Measurements from ENCODE around the gene TMEM62.

The TMEM62 gene

DNA sequence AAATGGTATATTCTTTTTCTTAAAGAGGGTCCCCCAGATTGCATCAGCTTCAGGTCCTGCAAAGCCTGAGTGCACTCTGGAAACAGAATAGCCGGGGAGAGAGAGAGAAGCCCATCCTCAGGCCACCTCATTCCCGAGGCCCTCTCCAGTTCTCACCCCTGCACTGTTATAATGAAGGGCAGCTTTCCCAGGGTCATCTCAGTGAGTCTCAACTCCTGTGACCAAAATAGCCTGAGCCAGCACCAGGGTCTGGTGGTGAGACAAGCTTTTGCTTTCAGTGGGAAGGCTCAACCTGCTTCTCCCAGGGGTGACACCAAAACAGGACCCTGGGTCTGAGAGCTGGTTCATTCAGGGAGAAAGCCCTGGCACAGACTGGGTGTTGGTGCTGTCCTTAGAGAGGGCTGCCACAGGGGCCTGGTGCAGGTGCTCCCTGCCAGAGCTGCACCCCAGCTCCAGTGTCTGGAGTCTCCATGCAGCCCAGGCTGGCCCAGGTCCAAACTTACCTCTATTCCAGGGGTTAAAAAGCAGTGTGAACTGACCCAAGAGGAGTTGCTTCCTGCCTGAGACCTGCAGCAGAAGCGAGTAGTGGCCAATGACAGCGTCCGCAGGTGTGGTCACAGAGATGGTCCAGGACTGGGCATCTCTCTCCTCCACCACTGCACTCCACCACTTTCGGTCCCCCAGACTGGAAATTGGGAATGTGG lies 81.4 kb downstream of the TMEM62 start:
- Histone ChIP-seq H3K79me1 (replicated peaks; ENCODE audit: low read length, poor library complexity, severe bottlenecking) (no peaks in the 10 kb centered on the region), H3K36me3 (ENCODE audit: control insufficient read depth in 1 of 2, insufficient read depth in 2 of 2, low read depth in 1 of 2, low read length in 2 of 2) (no peaks in the 10 kb centered on the region), H2AK5ac (ENCODE audit: low read length, severe bottlenecking) (no peak overlapping the region), H3K23ac (ENCODE audit: low read length in 2 of 2) (no peak overlapping the region), H2BK120ac (ENCODE audit: low read depth, low read length) (no peak overlapping the region), H3K4ac (ENCODE audit: low read depth in 1 of 2, low read length in 2 of 2) (no peak overlapping the region), H3K27me3 (ENCODE audit: control insufficient read depth in 1 of 2, insufficient read depth in 1 of 2, low read length in 2 of 2) (peaks cover 41 to 72% of the 10 kb centered on the region in 2 experiments), H4K91ac (ENCODE audit: low read length) (no peak overlapping the region), H4K8ac (ENCODE audit: low read length) (no peak overlapping the region), H2AFZ (ENCODE audit: low read depth, low read length) (no peak overlapping the region), H3K9ac (ENCODE audit: low read length) (no peak overlapping the region), H2BK15ac (ENCODE audit: low read depth, poor library complexity, severe bottlenecking) (no peak overlapping the region), H3K27ac (ENCODE audit: low read length, poor library complexity, severe bottlenecking) (no peak overlapping the region), H3K18ac (ENCODE audit: low read depth in 1 of 2, low read length in 2 of 2) (no peak overlapping the region), H3K4me1 (ENCODE audit: control insufficient read depth, insufficient read depth, low read depth, low read length) (no peaks in the 10 kb centered on the region), H3K4me2 (ENCODE audit: low read length, poor library complexity, severe bottlenecking) (no peak overlapping the region), H3K9me3 (ENCODE audit: control insufficient read depth, low read length) (no peaks in the 10 kb centered on the region), H3K14ac (ENCODE audit: low read length in 2 of 2) (no peak overlapping the region), H2BK12ac (ENCODE audit: low read length in 2 of 2) (no peak overlapping the region), H3K4me3 (ENCODE audit: insufficient read depth in 1 of 2, low read depth in 1 of 2, low read length in 2 of 2) (no peak overlapping the region), H2BK5ac (ENCODE audit: low read depth, low read length, poor library complexity, severe bottlenecking) (no peak overlapping the region)
- WGBS = 88% methylated on average over 5 of the region's 6 CpGs
- no peak for DNase-seq

GRCh38 chr15:43215961-43216360 lies 82.6 kb downstream of the TMEM62 start:
- Histone ChIP-seq H2AK5ac (ENCODE audit: low read length, severe bottlenecking) (no peak overlapping the region), H2AFZ (ENCODE audit: low read depth, low read length) (no peak overlapping the region), H2BK120ac (ENCODE audit: low read depth, low read length) (no peak overlapping the region), H3K14ac (ENCODE audit: low read length in 2 of 2) (no peak overlapping the region), H3K4ac (ENCODE audit: low read depth in 1 of 2, low read length in 2 of 2) (no peak overlapping the region), H2BK15ac (ENCODE audit: low read depth, poor library complexity, severe bottlenecking) (no peak overlapping the region), H3K4me2 (ENCODE audit: low read length, poor library complexity, severe bottlenecking) (no peak overlapping the region), H3K4me3 (ENCODE audit: insufficient read depth in 1 of 2, low read depth in 1 of 2, low read length in 2 of 2) (no peak overlapping the region), H3K4me1 (ENCODE audit: control insufficient read depth, insufficient read depth, low read depth, low read length) (no peaks in the 10 kb centered on the region), H4K8ac (ENCODE audit: low read length) (no peak overlapping the region), H3K79me1 (replicated peaks; ENCODE audit: low read length, poor library complexity, severe bottlenecking) (no peaks in the 10 kb centered on the region), H3K27me3 (ENCODE audit: control insufficient read depth in 1 of 2, insufficient read depth in 1 of 2, low read length in 2 of 2) (peaks cover 29 to 65% of the 10 kb centered on the region in 2 experiments), H3K23ac (ENCODE audit: low read length in 2 of 2) (no peak overlapping the region), H3K9ac (ENCODE audit: low read length) (no peak overlapping the region), H3K18ac (ENCODE audit: low read depth in 1 of 2, low read length in 2 of 2) (no peak overlapping the region), H4K91ac (ENCODE audit: low read length) (no peak overlapping the region), H3K27ac (ENCODE audit: low read length, poor library complexity, severe bottlenecking) (no peak overlapping the region), H3K36me3 (ENCODE audit: control insufficient read depth in 1 of 2, insufficient read depth in 2 of 2, low read depth in 1 of 2, low read length in 2 of 2) (no peaks in the 10 kb centered on the region), H3K9me3 (ENCODE audit: control insufficient read depth, low read length) (no peaks in the 10 kb centered on the region), H2BK5ac (ENCODE audit: low read depth, low read length, poor library complexity, severe bottlenecking) (no peak overlapping the region), H2BK12ac (ENCODE audit: low read length in 2 of 2) (no peak overlapping the region)
- DNase-seq = no peak
- 85% methylated on average over 7 of the region's 7 CpGs for WGBS

GRCh38 chr15:43218908-43219706 lies 85.7 kb downstream of the TMEM62 start:
- no peak overlapping the region for H3K23ac ChIP-seq (ENCODE audit: low read length in 2 of 2)
- no peak overlapping the region for H2BK12ac ChIP-seq (ENCODE audit: low read length in 2 of 2)
- no peak overlapping the region for H3K4ac ChIP-seq (ENCODE audit: low read depth in 1 of 2, low read length in 2 of 2)
- H2BK15ac ChIP-seq (ENCODE audit: low read depth, poor library complexity, severe bottlenecking) = no peak overlapping the region
- H2BK120ac ChIP-seq (ENCODE audit: low read depth, low read length) = no peak overlapping the region
- no peak overlapping the region for H3K9ac ChIP-seq (ENCODE audit: low read length)
- H3K18ac ChIP-seq (ENCODE audit: low read depth in 1 of 2, low read length in 2 of 2) = no peak overlapping the region
- H3K4me2 ChIP-seq (ENCODE audit: low read length, poor library complexity, severe bottlenecking) = no peak overlapping the region
- WGBS = 38% methylated on average over 10 of the region's 13 CpGs
- H2BK5ac ChIP-seq (ENCODE audit: low read depth, low read length, poor library complexity, severe bottlenecking) = no peak overlapping the region
- peak; percentile 28 for DNase-seq
- H3K27me3 ChIP-seq (ENCODE audit: control insufficient read depth in 1 of 2, insufficient read depth in 1 of 2, low read length in 2 of 2) = peaks cover 16 to 39% of the 10 kb centered on the region in 2 experiments
- H3K36me3 ChIP-seq (ENCODE audit: control insufficient read depth in 1 of 2, insufficient read depth in 2 of 2, low read depth in 1 of 2, low read length in 2 of 2) = no peaks in the 10 kb centered on the region
- H3K4me3 ChIP-seq (ENCODE audit: insufficient read depth in 1 of 2, low read depth in 1 of 2, low read length in 2 of 2) = no peak overlapping the region
- H3K9me3 ChIP-seq (ENCODE audit: control insufficient read depth, low read length) = no peaks in the 10 kb centered on the region
- no peak overlapping the region for H3K14ac ChIP-seq (ENCODE audit: low read length in 2 of 2)
- no peaks in the 10 kb centered on the region for H3K4me1 ChIP-seq (ENCODE audit: control insufficient read depth, insufficient read depth, low read depth, low read length)
- no peak overlapping the region for H4K8ac ChIP-seq (ENCODE audit: low read length)
- no peak overlapping the region for H4K91ac ChIP-seq (ENCODE audit: low read length)
- no peak overlapping the region for H3K27ac ChIP-seq (ENCODE audit: low read length, poor library complexity, severe bottlenecking)
- no peaks in the 10 kb centered on the region for H3K79me1 ChIP-seq (replicated peaks; ENCODE audit: low read length, poor library complexity, severe bottlenecking)
- no peak overlapping the region for H2AFZ ChIP-seq (ENCODE audit: low read depth, low read length)
- no peak overlapping the region for H2AK5ac ChIP-seq (ENCODE audit: low read length, severe bottlenecking)

Measured in mesenchymal stem cell (in vitro differentiated cells and primary cell).